LoVo (cell line): ENCODE data around the gene RBPJ.
"Not testable (repeated sequence)": the region's sequence is repeated elsewhere in the genome, so short reads cannot be mapped to it uniquely, and the experiment has no call there.

Experiments
- DNase-seq: peaks from one replicate; pipeline ENCODE4 v3.0.0-alpha.2; 2016; ENCODE audit warnings: low spot score

The RBPJ gene

GRCh38 chr4:26302031-26302899 lies 18.5 kb upstream of the RBPJ start:
- no peak for DNase-seq

- DNase-seq: no peak
Observed at GRCh38 chr4:26303008-26303407, 17.8 kb upstream of the RBPJ start.

GRCh38 chr4:26307037-26307800 lies 13.6 kb upstream of the RBPJ start:
- DNase-seq: no peak

GRCh38 chr4:26308568-26308967 lies 12.2 kb upstream of the RBPJ start:
- DNase-seq: no peak

- no peak for DNase-seq
Observed at GRCh38 chr4:26310264-26310663, 10.6 kb upstream of the RBPJ start.

- no peak for DNase-seq
Observed at GRCh38 chr4:26311633-26312032, 9.2 kb upstream of the RBPJ start.

GRCh38 chr4:26315316-26315932 lies 5.4 kb upstream of the RBPJ start:
- DNase-seq: not testable (repeated sequence)

GRCh38 chr4:26317766-26318165 lies 3.0 kb upstream of the RBPJ start:
- DNase-seq: no peak

- peak; percentile 98 for DNase-seq
Observed at GRCh38 chr4:26319467-26319948, 1.3 kb upstream of the RBPJ start.

- peak; percentile 27 for DNase-seq
Observed at GRCh38 chr4:26319949-26320537, 771 bp upstream of the RBPJ start.

- DNase-seq: no peak
Observed at GRCh38 chr4:26321373-26322221, 783 bp downstream of the RBPJ start.

GRCh38 chr4:26322346-26322745 lies 1.5 kb downstream of the RBPJ start:
- no peak for DNase-seq

GRCh38 chr4:26323821-26324220 lies 3.0 kb downstream of the RBPJ start:
- DNase-seq: no peak

- DNase-seq: peak; percentile 14
Observed at GRCh38 chr4:26325191-26325590, 4.4 kb downstream of the RBPJ start.

- no peak for DNase-seq
Observed at GRCh38 chr4:26326791-26327190, 6.0 kb downstream of the RBPJ start.

- peak; percentile 60 for DNase-seq
Observed at GRCh38 chr4:26330186-26330787, 9.5 kb downstream of the RBPJ start.

- DNase-seq: no peak
Observed at GRCh38 chr4:26330946-26331345, 10.1 kb downstream of the RBPJ start.

- DNase-seq: no peak
Observed at GRCh38 chr4:26331380-26331950, 10.7 kb downstream of the RBPJ start.

GRCh38 chr4:26334366-26334765 lies 13.6 kb downstream of the RBPJ start:
- DNase-seq: no peak

GRCh38 chr4:26337612-26338011 lies 16.8 kb downstream of the RBPJ start:
- no peak for DNase-seq
